Spleen (tissue), 7 donors: ENCODE measurements around the gene CTAG1B.

Source experiments
- POLR2A ChIP-seq, 3 donors: fragments of 450-650 bp; IDR thresholded peaks; one replicate each; pipeline ENCODE4 v1.5.1; 2017; ENCODE audit warnings: antibody characterized with exemption in 3 of 3, mild to moderate bottlenecking in 1 of 3
- TF ChIP-seq, protein P1 (sequence below), 11 experiments: fragments of 200-600 bp in 7 of 11; fragments of 450-650 bp in 4 of 11; sonication (generic) in 4 of 11; IDR thresholded peaks in 8 of 11; conservative IDR thresholded peaks in 3 of 11; 1 replicate in 7 of 11; 2 replicates in 4 of 11; pipeline versions ENCODE4 v1.4.0 to v1.8.0; 2016 to 2021; ENCODE audit warnings: antibody characterized with exemption in 11 of 11, inconsistent platforms in 4 of 11, mild to moderate bottlenecking in 1 of 11
- donor health status: DM: no; HTN: no; CAD: no; lungs with moderate emphysema.
- donor health status: DM: no; HTN: no; CAD: no.
- donor health status: DM: no; HTN: no; CAD: no.

DNA sequence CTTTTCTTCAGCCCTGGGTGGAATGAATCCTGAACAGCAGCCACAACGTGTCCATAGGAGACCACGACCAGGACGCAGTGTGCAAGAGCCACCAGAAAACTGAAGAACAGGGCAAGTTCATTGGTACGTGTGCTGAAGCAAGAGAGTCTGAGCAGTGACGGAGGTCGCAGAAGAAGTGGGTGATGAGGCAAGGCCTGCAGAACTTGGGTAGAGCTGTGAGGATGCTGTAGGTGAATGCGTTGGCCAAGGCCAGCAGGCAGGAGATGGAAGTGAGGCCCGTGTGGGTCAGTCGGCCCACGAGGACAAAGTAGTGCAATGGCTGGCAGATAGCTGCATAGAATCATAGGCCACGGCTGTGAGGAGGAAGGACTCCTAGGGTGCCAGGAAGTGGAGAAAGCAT, 39.9 kb upstream of the CTAG1B start:
- TF ChIP-seq POLR2A (IDR thresholded peaks at IDR 0.05) = no peak
- TF ChIP-seq, protein P1, sequence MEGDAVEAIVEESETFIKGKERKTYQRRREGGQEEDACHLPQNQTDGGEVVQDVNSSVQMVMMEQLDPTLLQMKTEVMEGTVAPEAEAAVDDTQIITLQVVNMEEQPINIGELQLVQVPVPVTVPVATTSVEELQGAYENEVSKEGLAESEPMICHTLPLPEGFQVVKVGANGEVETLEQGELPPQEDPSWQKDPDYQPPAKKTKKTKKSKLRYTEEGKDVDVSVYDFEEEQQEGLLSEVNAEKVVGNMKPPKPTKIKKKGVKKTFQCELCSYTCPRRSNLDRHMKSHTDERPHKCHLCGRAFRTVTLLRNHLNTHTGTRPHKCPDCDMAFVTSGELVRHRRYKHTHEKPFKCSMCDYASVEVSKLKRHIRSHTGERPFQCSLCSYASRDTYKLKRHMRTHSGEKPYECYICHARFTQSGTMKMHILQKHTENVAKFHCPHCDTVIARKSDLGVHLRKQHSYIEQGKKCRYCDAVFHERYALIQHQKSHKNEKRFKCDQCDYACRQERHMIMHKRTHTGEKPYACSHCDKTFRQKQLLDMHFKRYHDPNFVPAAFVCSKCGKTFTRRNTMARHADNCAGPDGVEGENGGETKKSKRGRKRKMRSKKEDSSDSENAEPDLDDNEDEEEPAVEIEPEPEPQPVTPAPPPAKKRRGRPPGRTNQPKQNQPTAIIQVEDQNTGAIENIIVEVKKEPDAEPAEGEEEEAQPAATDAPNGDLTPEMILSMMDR (IDR thresholded peaks at IDR 0.05 in 8 of 11, conservative IDR thresholded peaks at IDR 0.05 in 3 of 11) = no peak
